K562 (cell line): Measurements from ENCODE around the gene SLX4IP. TPM values are rescaled to one million over a fixed set of nuclear protein-coding genes. Genes with fewer than 3 reads are reported as not detected.

Experiments
- ARID2 ChIP-seq: fragments of 450-650 bp; IDR thresholded peaks from 2 replicates; pipeline ENCODE4 v1.6.1; 2017; ENCODE audit warnings: antibody characterized with exemption, mild to moderate bottlenecking
- BCOR ChIP-seq: fragments of 450-650 bp; IDR thresholded peaks from 2 replicates; pipeline ENCODE4 v1.6.1; 2016
- CXXC5 ChIP-seq: fragments of 250-450 bp; sonication (Bioruptor Pico); IDR thresholded peaks from 2 replicates; pipeline ENCODE4 v1.8.0; 2022; ENCODE audit warnings: inconsistent platforms, mild to moderate bottlenecking, moderate library complexity
- DDX20 ChIP-seq: fragments of 450-650 bp; IDR thresholded peaks from 2 replicates; pipeline ENCODE4 v1.6.1; 2016; ENCODE audit warnings: missing genetic modification characterization, low read depth, mild to moderate bottlenecking, missing compliant biosample characterization, moderate library complexity
- E4F1 ChIP-seq: fragments of 250-450 bp; sonication (Bioruptor Pico); IDR thresholded peaks from 2 replicates; pipeline ENCODE4 v1.5.0; 2021; ENCODE audit warnings: mild to moderate bottlenecking, borderline replicate concordance
- GTF2E2 ChIP-seq: fragments of 200-800 bp; sonication (Bioruptor generic); IDR thresholded peaks from 2 replicates; pipeline ENCODE4 v1.6.1; 2016; ENCODE audit warnings: missing genetic modification characterization, missing compliant biosample characterization
- HBP1 ChIP-seq: fragments of 450-650 bp; formaldehyde crosslinking; IDR thresholded peaks from 2 replicates; pipeline ENCODE4 v1.4.0; 2022; ENCODE audit warnings: missing genetic modification characterization
- HNRNPH1 ChIP-seq: fragments of 200-400 bp; formaldehyde crosslinking; optimal IDR thresholded peaks from 2 replicates; pipeline ENCODE3; 2017; ENCODE audit warnings: low read depth, mild to moderate bottlenecking, low read length, moderate library complexity
- HNRNPL ChIP-seq: fragments of 200-400 bp; formaldehyde crosslinking; IDR thresholded peaks from 2 replicates; pipeline ENCODE4 v1.6.1; 2017; ENCODE audit warnings: low read depth, mild to moderate bottlenecking, low read length
- KLF13 ChIP-seq: fragments of 450-650 bp; IDR thresholded peaks from 2 replicates; pipeline ENCODE4 v1.6.1; 2016; ENCODE audit warnings: missing genetic modification characterization, low read depth, mild to moderate bottlenecking, missing compliant biosample characterization, moderate library complexity, borderline replicate concordance
- MCM3 ChIP-seq: fragments of 450-650 bp; IDR thresholded peaks from 2 replicates; pipeline ENCODE4 v1.6.1; 2016
- MXI1 ChIP-seq: IDR thresholded peaks from 2 replicates; pipeline ENCODE4 v1.6.1; 2011; ENCODE audit warnings: low read depth, mild to moderate bottlenecking, improper control_type of control experiment, low read length
- NCOA6 ChIP-seq: fragments of 450-650 bp; IDR thresholded peaks from 2 replicates; pipeline ENCODE4 v1.6.1; 2017; ENCODE audit warnings: mild to moderate bottlenecking
- NFIX ChIP-seq: fragments of 250-450 bp; sonication (Bioruptor Pico); IDR thresholded peaks from 2 replicates; pipeline ENCODE4 v1.4.0; 2020; ENCODE audit warnings: low read depth, mild to moderate bottlenecking, moderate library complexity
- NFXL1 ChIP-seq: fragments of 450-650 bp; formaldehyde crosslinking; IDR thresholded peaks from 2 replicates; pipeline ENCODE4 v1.4.0; 2021; ENCODE audit warnings: mild to moderate bottlenecking
- PML ChIP-seq: IDR thresholded peaks from 2 replicates; pipeline ENCODE4 v1.6.1; 2012; ENCODE audit warnings: low read length, inconsistent platforms
- PYGO2 ChIP-seq: fragments of 450-650 bp; IDR thresholded peaks from 2 replicates; pipeline ENCODE4 v1.6.1; 2016; ENCODE audit warnings: mild to moderate bottlenecking, missing genetic modification characterization, moderate library complexity, missing compliant biosample characterization
- RBM14 ChIP-seq: fragments of 200-400 bp; formaldehyde crosslinking; IDR thresholded peaks from 2 replicates; pipeline ENCODE4 v1.6.1; 2018; ENCODE audit warnings: low read depth, mild to moderate bottlenecking, low read length, moderate library complexity, borderline replicate concordance; ENCODE audit not compliant: insufficient read depth
- RBM39 ChIP-seq: fragments of 200-400 bp; formaldehyde crosslinking; optimal IDR thresholded peaks from 2 replicates; pipeline ENCODE3; 2018; ENCODE audit warnings: low read depth, low read length
- SETDB1 ChIP-seq: IDR thresholded peaks from one replicate; pipeline ENCODE4 v1.6.1; 2012; ENCODE audit warnings: low read length, control low read depth, inconsistent platforms
- SMAD1 ChIP-seq: fragments of 150-350 bp; IDR thresholded peaks from 2 replicates; pipeline ENCODE4 v1.6.1; 2014; ENCODE audit warnings: low read length, low read depth; ENCODE audit not compliant: partially characterized antibody
- THRAP3 ChIP-seq: fragments of 450-650 bp; IDR thresholded peaks from 2 replicates; pipeline ENCODE4 v1.6.1; 2016; ENCODE audit warnings: mild to moderate bottlenecking, inconsistent platforms, borderline replicate concordance
- ZBTB1 ChIP-seq: sonication (generic); formaldehyde crosslinking; IDR thresholded peaks from 2 replicates; pipeline ENCODE4 v1.8.1; 2023; ENCODE audit warnings: missing genetic modification reagents, low read depth, mild to moderate bottlenecking, borderline replicate concordance
- ZNF140 ChIP-seq: fragments of 250-450 bp; sonication (Bioruptor Pico); IDR thresholded peaks from 2 replicates; pipeline ENCODE4 v1.8.0; 2021; ENCODE audit warnings: moderate library complexity, mild to moderate bottlenecking, inconsistent platforms
- ZNF780A ChIP-seq: fragments of 250-450 bp; sonication (Bioruptor Pico); IDR thresholded peaks from 2 replicates; pipeline ENCODE4 v1.5.0; 2021; ENCODE audit warnings: mild to moderate bottlenecking
- polyA plus RNA-seq, 8 experiments: library from polyadenylated mRNA; depleted of rRNA in 4 of 8; stranded (reverse) in 5 of 8; unstranded in 3 of 8; fragments of >200 nt; fragmentation: Nextera tagmentation in 2 of 8; fragmentation: Illumina TruSeq in 1 of 8; extraction: Ambion mirVana in 2 of 8; extraction: Trizol in 1 of 8; gene quantifications; 2 replicates each; pipeline versions ENCODE4 v1.2.1 to v1.2.3, GENCODE V29; 2011 to 2014; ENCODE audit warnings: inconsistent platforms in 1 of 8, missing spikeins in 1 of 8
- total RNA-seq, 7 experiments: library from RNA; depleted of rRNA in 6 of 7; stranded (reverse); fragments of >200 nt in 6 of 7; fragmentation: Illumina TruSeq in 2 of 7; extraction: Trizol in 2 of 7; gene quantifications; 2 replicates each; pipeline versions ENCODE4 v1.2.1 to v1.2.3, GENCODE V29; 2011 to 2021; ENCODE audit warnings: low replicate concordance in 1 of 7
- TF ChIP-seq, protein P1 (sequence below): fragments of 450-650 bp; formaldehyde crosslinking; IDR thresholded peaks from 2 replicates; pipeline ENCODE4 v1.4.0; 2020; ENCODE audit warnings: mild to moderate bottlenecking, moderate library complexity

SLX4IP gene
- total and polyA plus RNA-seq, 9 of the 15 experiments (the other 6 are each of a cell fraction or from before 2014, with no cell fraction given) = 1.5 to 5.9 (median 3.5) TPM

GRCh38 chr20:10511509-10512251 is 76.6 kb downstream of the SLX4IP start (continued):
- no peak for TF ChIP-seq E4F1 (CRISPR knock-in tag)
- TF ChIP-seq NCOA6 = no peak
- TF ChIP-seq KLF13 = no peak
- TF ChIP-seq SETDB1 = no peak
- no peak for TF ChIP-seq DDX20
- TF ChIP-seq HNRNPH1 = no peak
- TF ChIP-seq MCM3 = no peak
- TF ChIP-seq PML = no peak
- no peak for TF ChIP-seq ARID2
- no peak for TF ChIP-seq PYGO2 (tag)
- TF ChIP-seq ZBTB1 (CRISPR knock-in tag) = no peak
- TF ChIP-seq CXXC5 = peak; percentile 38; the same call in 1 of the 2 replicates
- no peak for TF ChIP-seq SMAD1
- TF ChIP-seq MXI1 = no peak
- no peak for TF ChIP-seq NFXL1
- no peak for TF ChIP-seq GTF2E2
- TF ChIP-seq RBM39 = no peak
- TF ChIP-seq HNRNPL = no peak
- no peak for TF ChIP-seq BCOR
- no peak for TF ChIP-seq RBM14
- no peak for TF ChIP-seq ZNF780A (CRISPR knock-in tag)
- no peak for TF ChIP-seq ZNF140
- TF ChIP-seq NFIX = no peak
- TF ChIP-seq, protein P1, sequence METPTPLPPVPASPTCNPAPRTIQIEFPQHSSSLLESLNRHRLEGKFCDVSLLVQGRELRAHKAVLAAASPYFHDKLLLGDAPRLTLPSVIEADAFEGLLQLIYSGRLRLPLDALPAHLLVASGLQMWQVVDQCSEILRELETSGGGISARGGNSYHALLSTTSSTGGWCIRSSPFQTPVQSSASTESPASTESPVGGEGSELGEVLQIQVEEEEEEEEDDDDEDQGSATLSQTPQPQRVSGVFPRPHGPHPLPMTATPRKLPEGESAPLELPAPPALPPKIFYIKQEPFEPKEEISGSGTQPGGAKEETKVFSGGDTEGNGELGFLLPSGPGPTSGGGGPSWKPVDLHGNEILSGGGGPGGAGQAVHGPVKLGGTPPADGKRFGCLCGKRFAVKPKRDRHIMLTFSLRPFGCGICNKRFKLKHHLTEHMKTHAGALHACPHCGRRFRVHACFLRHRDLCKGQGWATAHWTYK (CRISPR knock-in tag) = no peak
- no peak for TF ChIP-seq HBP1 (CRISPR knock-in tag)
- no peak for TF ChIP-seq THRAP3
